Stimulated activated CD8-positive, alpha-beta memory T cell treated with anti-CD3 and anti-CD28 coated beads, Interleukin-4, amount 100 ng/mL, for 4 hours (primary cell): ENCODE results near the gene C3orf18.

Experiments
- DNase-seq, 2 donors: peaks; one replicate each; pipeline ENCODE4 v3.0.0-alpha.2; 2020; ENCODE audit warnings: low read depth in 2 of 2, low spot score in 1 of 2

Gene C3orf18

DNA sequence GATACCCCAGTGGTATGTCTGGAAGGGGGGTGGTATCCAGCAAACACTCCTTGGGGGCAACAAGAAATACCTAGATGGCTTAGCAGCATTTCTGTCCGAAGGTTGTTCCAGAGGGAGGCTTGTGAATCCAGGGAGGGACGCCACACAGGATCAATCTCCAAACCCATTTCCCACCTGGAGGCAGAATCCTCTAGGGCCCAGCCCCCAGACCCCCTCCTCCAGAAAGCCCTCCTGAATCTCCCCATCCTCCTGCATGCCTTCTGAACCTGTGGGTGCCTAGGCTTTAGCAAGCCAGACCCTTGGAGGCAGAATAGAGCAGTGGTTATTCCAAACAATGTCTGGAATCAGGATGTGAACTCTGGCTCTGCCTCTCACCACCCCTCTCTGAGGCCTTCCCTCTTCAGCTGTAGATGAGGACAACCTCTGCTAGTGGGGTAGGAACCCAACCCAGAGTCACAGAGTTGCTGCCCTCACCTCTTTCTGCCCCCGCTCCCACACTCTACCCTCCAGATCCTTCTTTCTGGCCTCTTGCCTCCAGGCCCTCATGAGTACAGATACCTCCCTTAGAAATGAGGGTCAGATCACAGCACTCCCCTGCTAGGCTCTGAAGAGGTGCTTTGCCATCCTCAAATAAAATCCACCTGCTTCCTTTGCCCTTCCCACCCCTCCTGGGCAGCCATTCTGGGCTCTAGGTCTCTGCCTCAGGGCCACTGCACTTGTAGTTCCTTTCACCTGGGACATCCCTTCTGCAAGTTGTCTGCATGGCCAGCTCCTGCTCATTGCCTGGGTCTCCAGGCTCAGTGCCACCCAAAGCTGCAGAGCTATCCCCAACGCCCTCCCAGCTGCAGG, 35.9 kb upstream of the C3orf18 start:
- DNase-seq, result no peak

DNA sequence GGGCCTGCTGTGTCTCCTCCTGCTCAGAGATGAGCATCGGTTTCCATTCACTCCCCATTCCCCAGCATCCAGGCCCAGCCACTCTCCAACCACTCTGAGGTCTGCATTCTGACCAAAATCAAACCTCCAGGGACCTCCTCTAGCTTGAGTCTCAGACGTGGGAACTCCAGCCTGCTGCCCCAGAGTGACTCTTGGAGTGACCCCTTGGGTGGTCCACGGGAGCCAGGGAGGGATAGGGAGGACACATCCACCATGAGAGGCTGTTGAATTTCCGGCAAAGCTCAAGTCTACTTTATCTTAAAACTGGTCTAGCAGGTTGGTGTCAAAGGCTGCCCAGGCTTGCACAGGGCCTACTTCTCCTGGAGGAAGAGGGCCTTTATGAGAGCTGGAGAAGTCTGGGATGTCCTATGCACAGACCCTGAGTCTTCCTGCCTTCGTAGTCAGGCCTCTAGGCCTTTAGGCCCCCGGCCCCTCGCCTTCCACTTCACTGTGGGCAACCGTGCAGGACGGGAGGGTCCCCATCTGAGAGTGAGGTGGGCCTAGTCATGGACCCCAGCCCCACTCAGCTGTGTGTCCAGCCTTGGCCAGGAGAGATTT, 35.1 kb upstream of the C3orf18 start:
- DNase-seq, result no peak

DNA sequence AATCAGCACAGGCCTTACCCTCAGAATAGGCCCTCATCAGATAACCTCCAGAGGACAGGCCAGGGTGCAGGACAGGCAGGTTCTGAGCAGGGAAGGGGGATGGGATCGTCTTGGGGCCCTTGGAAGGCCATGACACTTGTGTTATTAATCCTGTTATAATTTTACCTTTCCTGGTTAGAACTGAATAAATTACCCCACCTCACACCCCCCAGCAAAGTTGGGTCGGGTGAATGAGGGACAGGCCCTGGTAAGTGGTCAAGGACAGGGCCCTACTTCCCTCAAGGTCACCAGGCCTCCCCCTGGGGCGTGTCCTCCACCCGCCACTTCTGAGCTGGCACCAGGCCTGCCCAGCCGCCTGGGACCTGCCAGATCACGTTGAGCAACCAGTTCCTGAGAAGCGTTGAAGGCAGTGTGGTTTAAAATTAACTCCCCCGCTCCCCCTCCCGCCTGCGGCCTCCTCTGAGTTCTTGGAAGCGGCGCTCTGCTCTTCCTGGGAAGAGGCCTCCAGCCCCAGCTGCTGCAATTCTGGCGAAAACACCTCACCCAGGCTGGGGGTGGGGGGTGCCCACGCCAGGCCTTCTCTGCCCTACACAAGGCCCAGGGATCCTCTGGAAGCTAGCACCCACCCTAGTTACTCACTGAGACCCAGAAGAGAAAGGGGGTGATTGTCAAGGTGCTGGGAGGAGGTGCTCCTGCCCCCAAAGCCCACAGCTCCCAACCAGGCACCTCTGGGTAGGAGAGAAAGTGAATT, 33.5 kb upstream of the C3orf18 start:
- peak; percentile 76 to 91 for DNase-seq

DNA sequence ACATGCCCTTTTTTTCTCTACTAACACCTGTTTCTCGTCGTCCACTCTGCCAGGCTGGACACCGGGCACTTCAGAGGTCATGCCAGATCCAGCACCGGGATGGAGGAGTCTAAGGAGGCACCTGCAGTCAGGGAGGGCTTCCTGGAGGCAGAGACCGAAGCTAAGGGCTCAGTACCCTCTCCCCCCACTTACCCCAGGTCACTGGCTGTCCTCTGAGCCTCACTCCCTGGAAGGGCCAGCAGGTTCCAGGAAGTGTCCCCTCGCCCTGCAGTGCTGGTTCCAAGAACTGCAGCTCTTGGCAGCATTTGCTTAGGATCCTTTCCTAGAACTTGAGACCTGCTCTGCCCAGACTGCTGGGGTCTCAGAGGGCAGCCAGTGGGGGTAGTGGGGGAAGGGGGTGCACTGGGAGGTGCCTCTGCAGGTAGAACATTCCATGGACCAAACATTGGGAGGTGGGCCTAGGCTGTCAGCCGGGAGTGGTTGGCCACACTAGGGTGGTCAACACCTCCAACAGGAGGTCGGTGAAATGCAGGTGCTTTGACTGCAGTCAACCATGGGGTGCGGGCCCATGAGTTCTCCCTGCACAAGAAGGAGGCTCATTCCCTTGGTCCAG, 32.7 kb upstream of the C3orf18 start:
- no peak for DNase-seq

DNA sequence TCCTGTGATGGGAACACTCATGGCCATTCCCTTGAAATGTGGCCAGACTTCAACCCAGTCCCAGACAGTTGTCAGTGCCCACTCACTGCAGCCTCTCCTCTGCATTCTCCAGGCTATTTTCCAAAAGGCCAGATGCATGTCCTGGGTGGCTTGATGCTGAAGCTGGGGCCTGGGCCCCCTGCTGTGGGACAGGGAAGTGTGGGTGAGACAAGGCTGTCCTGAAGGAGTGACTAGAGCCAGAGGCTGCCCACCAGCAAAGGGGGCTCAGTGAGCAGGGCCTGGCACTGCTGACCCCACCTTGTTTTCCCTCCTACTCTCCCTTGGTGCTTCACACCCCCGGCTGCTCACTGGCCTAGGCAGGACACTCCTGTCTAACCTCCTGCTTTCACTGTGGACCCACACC, 32.2 kb upstream of the C3orf18 start:
- DNase-seq, result no peak

DNA sequence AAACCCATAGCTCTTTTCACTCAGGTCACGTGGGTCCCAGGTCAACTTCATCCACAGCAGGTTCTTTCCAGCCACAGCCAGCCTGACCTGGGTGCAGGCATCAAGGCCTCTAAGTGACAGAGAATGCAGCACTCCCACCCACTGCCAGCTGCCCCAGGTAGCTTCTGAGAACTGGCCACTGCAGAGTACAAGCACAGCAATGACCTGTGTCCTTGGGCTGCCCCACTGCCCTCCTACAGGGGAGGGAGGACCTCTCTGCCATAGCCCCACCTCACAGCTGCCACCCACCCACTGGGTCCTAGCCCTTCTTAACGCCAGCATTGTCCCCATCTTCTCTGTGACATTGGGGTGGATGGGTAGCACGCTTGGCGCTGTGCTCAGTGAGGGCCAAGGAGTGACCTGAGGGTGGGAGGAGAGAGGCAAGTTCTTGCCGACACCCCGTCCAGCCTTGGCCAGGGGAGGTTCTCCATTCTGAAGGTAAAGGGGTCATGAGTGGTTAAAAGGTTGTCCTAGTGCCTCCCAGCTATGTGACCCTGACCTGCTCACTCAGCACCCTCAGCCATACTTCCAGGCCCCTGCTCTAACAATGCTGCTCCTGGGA, 31.7 kb upstream of the C3orf18 start:
- no peak for DNase-seq

DNA sequence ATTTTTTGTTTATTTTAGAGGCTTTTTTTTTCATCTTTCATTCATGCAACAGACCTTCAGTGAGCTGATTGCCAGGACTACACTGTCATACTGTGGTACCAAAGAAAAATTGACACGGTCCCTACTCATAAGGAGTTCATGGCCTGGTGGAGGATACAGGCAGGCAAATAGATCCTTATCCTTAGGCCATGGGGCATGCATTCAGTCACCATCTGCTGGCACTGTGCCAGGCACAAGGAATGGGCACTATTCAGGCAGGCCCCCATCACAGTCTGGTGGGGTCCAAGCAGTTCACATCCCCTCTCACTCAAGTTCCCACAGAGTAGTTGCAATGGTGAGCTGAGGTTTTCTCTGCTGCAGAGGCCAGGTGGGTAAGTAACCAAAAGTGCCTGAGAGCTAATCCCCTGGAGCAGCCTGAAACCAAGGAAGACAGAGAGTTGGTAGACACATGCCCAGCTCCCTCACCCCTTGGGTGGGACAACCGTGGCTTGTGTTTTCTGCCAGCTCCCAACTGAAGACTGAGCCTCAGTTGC, 26.8 kb upstream of the C3orf18 start:
- no peak for DNase-seq

DNA sequence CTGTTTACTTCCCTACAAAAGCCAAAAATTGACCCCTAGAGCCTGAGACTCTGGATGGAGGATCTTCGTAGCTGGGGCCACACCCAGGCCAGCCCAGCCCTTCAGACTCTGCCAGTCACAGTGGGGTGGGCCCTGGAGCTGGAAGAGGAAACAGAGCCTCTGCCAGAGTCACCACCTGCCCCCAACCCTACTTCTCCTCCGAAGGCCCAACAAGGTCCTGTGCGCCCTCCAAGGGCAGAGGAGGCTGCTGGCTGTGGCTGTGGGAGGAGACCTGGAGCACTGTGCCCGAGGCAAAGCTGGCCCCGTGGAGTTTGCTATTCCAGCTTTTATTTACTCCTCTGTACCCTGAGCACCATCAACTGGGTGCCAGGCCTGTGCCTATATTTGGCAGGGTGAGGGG, 25.0 kb upstream of the C3orf18 start:
- no peak for DNase-seq

DNA sequence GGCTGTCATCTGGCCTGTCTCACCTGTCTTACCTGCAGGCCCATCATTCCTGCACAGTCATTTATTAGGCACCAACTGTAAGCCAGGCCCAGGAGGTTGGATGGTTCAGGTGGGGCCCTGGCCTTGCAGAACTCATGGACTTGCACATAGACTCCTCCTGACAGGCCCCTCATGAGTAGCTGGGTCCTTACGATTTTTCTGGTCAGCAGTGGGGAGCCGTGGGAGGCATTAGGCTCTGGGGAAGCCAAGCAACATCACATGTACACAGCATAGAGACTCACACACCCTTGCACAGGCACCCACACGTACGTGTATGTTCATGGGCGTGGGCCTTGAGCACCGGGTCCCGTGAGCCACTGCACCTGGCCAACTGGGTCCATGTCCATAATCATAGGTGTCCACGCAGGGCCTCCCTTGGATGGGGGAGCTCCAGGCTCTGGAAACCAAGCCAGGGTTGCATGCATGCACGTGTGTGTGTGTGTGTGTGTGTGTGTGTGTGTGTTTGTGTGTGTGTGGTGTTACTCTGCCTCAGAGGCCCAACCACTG, 23.7 kb upstream of the C3orf18 start:
- DNase-seq, result no peak

DNA sequence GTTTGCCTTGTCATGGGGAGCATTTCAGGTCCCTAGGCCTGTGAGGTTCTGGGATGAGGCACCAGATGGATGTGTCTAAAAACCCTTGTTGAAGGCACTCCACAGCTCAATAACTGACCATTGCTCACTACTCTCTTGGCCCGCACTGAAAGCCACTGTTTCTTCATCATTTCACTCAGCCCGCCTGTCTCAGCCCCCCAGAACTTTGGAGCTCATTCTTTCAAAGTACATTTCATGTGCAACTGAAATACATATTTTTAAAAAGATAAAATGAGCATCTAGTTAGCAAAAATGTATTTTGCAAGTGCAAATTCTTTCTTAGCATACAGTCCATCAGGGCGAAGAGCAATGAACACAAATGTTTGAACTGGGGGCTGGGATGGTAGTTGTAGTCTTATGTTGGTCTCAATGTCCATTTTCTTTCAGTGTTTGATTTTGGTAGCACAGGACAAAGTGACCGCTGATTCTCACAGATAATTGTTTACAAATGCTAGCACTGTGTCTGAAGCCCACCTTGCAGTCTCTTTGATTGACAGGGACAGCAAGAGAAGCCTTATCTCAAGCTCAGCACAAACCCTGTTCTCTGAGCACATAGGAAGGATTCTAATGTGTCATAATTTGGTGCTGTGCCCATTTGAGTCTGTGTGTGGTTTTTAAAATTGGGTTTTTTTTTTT, 21.3 kb upstream of the C3orf18 start:
- no peak for DNase-seq

DNA sequence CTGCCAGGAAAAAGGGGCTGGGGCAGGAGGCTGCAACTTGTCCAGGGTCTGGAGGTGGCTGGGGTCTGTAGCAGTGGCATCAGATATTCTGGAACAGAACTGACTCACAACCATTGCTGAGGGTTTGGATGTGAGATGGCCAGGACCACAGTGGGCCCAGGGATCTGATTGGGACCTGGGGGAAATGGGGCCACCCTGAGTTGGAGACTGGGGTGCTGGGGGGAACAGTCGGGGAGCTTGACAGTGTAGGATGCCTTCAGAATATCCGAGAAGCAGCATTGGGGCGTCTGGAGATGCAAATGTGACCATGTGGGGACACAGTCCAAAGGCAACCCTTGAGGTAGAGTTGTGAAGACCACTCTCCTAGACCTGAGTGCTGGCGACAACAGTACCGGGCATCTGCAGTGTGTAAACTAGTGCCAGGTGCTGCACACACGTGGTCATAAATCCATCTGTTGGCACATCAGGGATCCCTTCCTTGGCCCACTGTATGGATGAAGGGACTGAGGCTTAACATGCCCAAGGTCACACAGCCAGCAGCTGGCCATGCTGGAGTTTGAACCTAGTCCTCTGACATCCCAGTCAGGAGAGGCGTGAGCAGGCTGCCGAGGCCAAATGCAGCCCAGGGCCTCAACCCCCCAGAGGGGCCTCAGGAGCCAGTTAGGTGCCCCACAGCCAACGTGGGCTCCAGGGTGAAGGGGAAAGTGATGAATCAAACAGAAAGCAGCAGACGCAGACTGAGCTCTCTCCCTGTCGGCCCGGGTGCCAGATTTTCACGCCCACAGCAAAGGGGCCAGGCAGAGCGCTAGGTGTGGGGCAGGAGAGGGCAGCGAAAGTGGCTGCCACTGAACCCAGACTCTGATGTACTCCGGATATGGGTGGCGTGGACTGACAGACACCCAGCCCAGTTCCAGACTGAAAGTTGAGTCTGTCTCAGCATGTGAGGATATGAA, 20.5 kb upstream of the C3orf18 start:
- DNase-seq, result peak in 1 of 2 donors; percentile 69

DNA sequence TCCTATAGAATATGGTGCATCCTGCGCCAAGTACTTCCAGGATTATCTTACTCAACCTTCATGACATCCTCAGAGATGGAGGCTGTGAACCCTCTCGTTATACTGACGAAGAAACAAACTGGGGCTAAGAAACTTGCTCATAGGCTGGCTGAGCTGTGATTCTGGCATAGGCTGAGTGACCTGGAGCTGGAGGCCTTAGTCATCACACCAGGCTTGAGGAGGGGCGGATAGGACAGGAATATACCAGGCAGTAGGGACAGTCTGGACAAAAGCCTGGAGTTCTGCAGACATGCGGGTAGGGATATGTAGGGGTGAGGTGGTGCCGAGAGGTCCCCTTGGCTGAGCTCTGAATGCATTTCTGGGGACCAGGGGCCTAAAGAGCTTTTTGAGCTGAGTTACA, 19.8 kb upstream of the C3orf18 start:
- DNase-seq, result no peak

DNA sequence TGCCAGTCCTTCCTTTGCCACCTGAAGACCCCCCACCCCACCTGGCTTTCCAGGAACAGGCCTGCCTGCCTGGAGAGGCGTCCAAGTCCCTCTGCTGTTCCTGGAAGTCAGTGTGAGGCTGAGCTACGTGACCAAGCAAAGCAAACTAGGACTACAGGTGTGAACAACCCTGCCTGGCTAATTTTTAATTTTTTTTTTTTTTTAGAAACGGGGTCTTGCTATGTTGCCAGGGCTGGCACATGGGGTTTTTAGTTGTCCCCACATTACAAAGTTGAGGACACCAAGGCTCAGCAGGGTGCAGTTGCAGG, 19.2 kb upstream of the C3orf18 start:
- no peak for DNase-seq

DNA sequence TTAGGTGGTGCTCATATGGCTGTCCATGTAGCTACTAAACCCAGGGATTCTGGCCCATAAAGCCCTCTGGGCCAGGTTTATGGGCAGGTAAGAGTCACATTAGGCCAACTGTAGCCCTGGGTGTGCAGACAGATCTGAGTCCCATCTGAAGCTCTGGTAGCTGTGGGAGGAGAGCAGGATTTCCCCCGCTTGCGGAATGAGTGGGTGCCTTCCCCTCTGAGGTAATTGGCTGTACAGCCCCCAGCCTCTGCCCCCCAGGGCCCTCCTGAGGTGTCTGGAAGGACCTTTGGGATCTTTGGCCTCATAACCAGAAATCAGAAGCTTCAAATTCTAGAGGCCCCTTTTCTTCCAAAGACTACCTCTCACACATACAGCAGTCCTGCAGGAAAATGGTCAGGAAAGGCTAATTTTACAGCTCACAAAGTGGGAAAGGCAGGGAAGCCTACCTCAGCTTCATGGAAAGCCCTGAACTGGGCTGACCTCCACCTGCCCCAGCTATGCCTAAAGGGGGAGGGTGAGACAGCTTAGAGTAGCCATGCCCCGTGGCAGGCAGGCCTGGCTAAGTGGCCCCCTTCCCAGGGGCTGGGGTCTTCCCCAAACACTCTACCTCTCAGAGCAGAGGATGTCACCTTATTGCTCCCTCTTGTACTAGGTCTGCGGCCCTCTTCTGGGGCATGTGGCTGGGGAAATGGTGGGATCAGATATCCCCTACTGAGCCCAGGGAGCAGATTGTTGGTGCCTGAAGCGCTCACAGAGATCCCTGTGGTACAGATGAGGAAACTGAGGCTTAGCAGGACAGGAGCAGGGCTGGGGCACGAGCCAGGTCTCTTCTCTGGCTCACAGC, 18.6 kb upstream of the C3orf18 start:
- DNase-seq, result no peak

DNA sequence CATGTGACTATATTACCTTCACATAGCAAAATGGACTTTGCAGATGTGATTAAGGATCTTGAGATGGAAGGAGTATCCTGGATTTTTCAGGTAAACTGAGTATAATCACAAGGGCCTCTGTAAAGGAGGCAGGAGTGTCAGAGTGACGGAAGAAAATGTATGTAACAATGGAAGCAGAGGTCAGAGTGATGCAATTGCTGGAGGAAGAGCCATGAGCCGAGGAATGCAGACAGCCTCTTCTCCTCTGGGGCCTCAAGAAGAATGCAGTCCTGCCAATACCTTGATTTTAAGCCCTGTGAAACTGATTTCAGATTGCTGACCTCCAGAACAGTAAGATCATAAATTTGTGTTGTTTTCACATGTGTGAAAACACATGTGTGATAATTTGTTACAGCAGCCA, 16.8 kb upstream of the C3orf18 start:
- no peak for DNase-seq

DNA sequence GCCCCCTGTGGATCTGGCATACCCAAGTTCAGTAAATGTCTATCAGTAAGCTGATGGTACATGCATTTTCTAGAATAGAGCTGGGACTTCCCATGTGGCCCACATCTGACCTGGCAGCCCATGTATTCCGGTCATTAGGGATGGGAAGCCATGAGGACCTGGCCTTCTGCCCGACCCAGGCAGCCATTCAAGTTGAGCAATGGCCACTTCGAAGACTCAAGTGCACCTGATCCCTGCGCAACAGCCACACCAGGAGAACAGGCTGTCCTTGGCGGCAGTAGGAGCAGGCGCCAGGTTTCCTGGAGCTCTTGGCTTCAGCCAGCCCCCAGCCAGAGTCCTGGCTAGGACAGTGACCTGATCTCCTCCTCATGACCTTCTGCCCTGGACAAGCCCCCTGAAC, 16.4 kb upstream of the C3orf18 start:
- no peak for DNase-seq

DNA sequence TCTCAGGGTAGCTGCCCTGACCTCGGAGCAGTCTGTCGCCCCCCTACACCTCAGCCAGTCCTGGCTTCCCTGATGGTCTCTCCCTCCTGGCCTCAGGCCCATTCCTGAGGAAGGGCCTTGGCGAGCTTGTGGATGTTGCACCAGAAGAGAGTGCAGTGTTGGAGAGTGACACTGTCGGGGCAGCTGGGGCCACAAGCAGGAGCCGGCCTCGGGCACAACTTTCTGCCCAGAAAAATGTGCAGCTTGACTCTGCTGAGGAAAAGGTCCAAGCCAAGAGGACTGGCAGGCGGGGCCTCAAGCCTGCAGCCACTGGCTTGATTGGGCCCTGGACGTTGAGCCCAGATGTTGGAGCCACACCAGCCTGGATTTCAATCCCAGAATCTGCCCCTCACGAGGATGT, 14.5 kb upstream of the C3orf18 start:
- DNase-seq, result no peak

DNA sequence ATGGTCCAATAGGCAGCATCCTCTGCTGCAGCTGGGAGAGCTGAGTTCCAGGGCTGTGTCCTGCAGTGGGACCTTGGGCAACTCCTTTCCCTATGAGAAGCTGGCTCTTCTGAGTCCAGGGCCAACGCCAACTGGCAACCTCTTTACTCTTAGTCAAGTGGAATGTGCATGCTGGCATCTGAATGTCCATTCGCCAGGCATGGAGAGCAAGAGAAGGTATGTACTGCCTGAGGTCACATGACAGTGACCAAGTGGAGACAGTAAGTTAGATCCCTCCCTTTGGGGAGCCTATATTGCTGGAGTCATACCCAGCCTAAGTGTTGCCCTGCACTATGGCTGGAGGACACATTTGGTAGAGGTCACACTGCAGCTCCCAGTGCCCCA, 13.9 kb upstream of the C3orf18 start:
- DNase-seq, result no peak
